RWPE1 (cell line): ENCODE measurements around the gene NFKBIA.
"Not testable (repeated sequence)": the region's sequence is repeated elsewhere in the genome, so short reads cannot be mapped to it uniquely, and the experiment has no call there.

ENCODE experiments used
- CTCF ChIA-PET: fragments of 350-600 bp; sonication (Branson Sonifier 250); formaldehyde crosslinking; extraction: SDS; loops from one replicate; lab custom pipeline; 2021; lab: Yijun Ruan, JAX
- POLR2A ChIA-PET: fragments of 400-600 bp; formaldehyde crosslinking; extraction: SDS; loops from one replicate; lab custom pipeline; 2020; ENCODE audit warnings: antibody characterized with exemption; ENCODE audit not compliant: low non-redundant PET; lab: Yijun Ruan, JAX
- DNase-seq: peaks from one replicate; pipeline ENCODE4 v3.0.0; 2012; ENCODE audit warnings: low spot score
- H3K27ac ChIP-seq: fragments of 450-650 bp; 2 replicates; pipeline ENCODE4 v1.5.1; 2017
- TF ChIP-seq, protein P1 (sequence below): fragments of 450-650 bp; conservative IDR thresholded peaks from 2 replicates; pipeline ENCODE4 v1.5.1; 2017; ENCODE audit warnings: low read depth, mild to moderate bottlenecking

The NFKBIA gene

DNA sequence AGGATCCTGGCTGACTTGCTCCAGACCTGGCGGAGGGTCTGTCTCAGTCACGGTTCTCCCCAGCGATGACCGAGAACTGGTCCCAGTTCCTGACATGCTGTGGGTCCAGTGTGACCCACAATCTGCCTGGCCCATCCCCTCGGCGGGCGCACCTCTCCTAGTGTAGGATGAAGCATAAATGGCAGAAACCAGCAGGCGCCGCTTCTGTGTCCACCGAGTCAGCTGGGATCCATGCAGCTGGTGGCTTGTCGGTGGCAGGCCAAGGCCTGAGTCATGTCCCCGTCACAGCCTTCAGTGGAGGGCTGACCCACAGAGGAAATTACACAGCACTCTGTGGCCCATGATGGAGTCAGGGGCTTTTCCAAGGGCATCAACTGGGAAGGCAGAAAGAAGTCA is 38.5 kb downstream of the NFKBIA start:
- no peak for DNase-seq
- ChIA-PET CTCF (interaction anchor here (1.4 kb wide), 1 partner anchor 38 kb away, joined by 3 read pairs; the partner anchor contains the start of gene NFKBIA), POLR2A (no interaction called here)
- TF ChIP-seq, protein P1, sequence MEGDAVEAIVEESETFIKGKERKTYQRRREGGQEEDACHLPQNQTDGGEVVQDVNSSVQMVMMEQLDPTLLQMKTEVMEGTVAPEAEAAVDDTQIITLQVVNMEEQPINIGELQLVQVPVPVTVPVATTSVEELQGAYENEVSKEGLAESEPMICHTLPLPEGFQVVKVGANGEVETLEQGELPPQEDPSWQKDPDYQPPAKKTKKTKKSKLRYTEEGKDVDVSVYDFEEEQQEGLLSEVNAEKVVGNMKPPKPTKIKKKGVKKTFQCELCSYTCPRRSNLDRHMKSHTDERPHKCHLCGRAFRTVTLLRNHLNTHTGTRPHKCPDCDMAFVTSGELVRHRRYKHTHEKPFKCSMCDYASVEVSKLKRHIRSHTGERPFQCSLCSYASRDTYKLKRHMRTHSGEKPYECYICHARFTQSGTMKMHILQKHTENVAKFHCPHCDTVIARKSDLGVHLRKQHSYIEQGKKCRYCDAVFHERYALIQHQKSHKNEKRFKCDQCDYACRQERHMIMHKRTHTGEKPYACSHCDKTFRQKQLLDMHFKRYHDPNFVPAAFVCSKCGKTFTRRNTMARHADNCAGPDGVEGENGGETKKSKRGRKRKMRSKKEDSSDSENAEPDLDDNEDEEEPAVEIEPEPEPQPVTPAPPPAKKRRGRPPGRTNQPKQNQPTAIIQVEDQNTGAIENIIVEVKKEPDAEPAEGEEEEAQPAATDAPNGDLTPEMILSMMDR: no peak
- H3K27ac ChIP-seq: peak overlapping the region; percentile 78

DNA sequence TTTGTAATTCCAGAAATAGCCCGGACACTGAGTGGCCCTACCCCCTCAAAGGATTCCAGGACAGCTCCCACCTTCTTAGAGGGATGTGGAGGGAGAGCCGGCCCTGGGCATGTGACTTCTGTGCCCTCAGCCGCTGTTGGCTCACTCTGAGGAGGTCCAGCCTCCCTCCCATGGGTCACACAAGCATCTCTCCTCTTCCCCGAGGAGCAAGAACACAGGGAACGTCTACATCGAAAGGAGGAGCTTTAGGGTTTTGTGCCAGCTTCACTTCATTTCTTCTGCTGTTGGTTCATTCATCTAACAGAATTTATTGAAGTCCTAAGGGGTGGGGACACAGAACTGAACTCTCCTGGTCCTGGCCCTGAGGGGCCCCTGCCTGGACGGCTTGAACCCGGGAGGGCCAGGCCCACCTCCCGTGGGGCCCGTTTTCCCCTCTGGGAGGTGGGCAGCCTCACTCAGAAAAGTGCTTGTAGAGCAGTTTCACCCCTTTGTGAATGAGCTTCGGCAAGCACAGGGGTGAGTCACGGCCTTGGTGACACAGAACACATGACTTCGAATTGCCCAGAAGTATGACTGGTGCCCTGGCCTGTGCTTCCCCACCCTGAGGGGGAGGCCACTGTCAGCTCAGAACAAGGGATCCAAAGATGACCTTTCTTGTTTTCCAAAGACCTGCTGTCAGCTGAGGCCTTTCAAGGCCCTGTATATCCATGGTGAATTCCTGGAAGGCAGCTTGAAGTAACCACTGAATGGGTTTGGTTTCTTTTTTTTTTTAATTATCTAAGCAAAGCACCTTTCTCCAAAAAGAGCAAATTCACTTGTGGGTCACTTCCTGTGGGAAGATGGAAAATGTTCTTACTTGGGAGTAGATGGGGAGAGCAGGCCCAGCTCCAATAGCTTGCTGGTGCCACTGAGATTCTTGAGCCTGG is 39.2 kb downstream of the NFKBIA start:
- peak overlapping the region; percentile 78 for H3K27ac ChIP-seq
- POLR2A ChIA-PET: no interaction called here
- CTCF ChIA-PET: interaction anchor here (0.5 to 1.4 kb wide), 2 partner anchors 22 to 39 kb away, joined by 3 to 4 read pairs; partner anchors contain the start of gene NFKBIA
- peak; percentile 65 for DNase-seq
- TF ChIP-seq, protein P1: no peak

DNA sequence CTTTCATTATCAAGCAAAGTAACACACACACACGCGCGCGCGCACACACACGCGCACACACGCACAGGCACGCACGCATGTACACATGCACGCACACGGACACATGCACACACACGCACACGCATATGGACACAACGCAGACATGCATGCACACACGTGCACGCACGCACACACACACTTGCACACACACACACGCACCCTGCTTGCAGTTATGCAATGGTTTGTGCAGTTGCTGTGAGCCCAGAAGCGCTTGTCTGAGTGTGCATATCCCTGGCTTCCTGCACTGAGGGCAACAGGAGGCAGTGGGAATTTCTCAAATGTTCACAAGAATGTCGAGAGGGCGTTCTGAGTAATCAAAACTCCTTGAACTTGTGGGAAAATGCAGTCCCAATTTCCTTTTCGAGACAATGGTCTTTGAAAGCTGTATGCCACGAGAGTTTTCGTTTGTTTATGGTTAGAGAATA is 41.6 kb downstream of the NFKBIA start:
- POLR2A ChIA-PET: no interaction called here
- CTCF ChIA-PET: no interaction called here
- no peak for DNase-seq
- H3K27ac ChIP-seq: no peak overlapping the region
- TF ChIP-seq, protein P1: no peak

DNA sequence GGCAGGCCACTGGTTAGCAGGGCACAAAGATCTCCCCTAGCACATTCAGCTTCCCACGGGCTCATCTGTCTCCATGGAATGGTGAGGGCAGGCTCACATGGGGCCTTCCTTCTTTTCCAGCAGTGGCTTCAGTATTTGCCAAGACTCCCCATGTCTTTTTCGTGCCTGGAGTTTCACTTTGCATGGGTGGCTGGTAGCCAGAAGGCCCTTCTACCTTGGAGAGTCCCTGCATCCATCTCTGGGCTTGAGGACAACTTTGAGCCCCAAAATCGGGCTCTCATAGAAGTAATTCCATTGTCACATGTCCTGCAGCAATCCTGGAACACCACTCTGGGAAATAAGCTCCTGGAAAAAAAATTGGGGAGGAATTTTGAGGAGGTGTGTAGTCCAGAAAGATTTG is 42.1 kb downstream of the NFKBIA start:
- no peak overlapping the region for H3K27ac ChIP-seq

DNA sequence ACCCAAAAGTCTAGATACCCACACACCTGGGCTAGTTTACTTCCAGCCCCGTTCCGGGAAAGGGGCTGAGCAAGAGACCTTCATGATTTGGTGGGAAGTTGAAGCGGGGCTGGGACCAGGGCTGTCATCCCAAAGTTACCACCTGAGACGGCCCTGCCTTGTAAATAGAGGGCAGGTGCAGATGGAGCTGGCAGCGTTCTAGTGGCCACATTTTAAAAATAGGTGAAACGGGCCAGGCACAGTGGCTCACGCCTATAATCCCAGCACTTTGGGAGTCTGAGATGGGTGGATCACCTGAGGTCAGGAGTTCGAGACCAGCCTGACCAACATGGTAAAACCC is 43.4 kb downstream of the NFKBIA start:
- H3K27ac ChIP-seq: no peak overlapping the region
- no peak for DNase-seq
- TF ChIP-seq, protein P1: no peak
- ChIA-PET CTCF (no interaction called here), POLR2A (no interaction called here)

More for the DNA sequence above, 42.1 kb downstream of the NFKBIA start:
- POLR2A ChIA-PET: no interaction called here
- TF ChIP-seq, protein P1: no peak
- CTCF ChIA-PET: no interaction called here
- DNase-seq: no peak

DNA sequence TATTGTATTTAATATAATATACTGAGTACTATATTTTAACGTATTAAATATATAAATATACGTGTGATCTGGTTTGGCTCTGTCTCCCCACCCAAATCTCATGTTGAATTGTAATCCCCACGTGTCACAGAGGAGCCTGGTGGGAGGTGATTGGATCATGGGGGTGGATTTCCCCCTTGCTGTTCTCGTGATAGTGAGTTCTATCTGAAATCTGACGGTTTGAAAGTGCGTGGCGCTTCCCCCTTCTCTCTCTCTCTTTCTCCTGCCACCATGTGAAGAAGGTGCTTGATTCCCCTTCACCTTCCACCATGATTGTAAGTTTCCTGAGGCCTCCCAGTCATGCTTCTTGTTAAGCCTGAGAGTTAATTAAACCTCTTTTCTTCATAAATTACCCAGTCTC is 44.9 kb downstream of the NFKBIA start:
- CTCF ChIA-PET: interaction anchor here (1.0 kb wide), 1 partner anchor 66 kb away, joined by 4 read pairs; no protein-coding TSS in a partner anchor
- POLR2A ChIA-PET, H3K27ac ChIP-seq, DNase-seq: not testable (repeated sequence)
